Right lobe of liver (tissue), 6 donors: Measurements from ENCODE around the gene ADORA1. TPM values are rescaled to one million over a fixed set of nuclear protein-coding genes. Genes with fewer than 3 reads are reported as not detected.

Experiments used
- ATAC-seq, 4 donors: fragments of 200-7000 bp; cut with Tn5 transposase; one replicate each; pipeline ENCODE4 v1.9.1; 2020; ENCODE audit warnings: mild to moderate bottlenecking in 4 of 4, moderate library complexity in 4 of 4
- DNase-seq, 3 donors: peaks; one replicate each; pipeline ENCODE4 v3.0.0-alpha.2; 2020
- H3K27ac ChIP-seq, 3 donors: fragments of 200-600 bp; one replicate each; pipeline ENCODE4 v1.8.0; 2022
- H3K27me3 ChIP-seq, 2 donors: fragments of 200-600 bp; one replicate each; pipeline ENCODE4 v1.8.0; 2022
- H3K36me3 ChIP-seq, 4 donors: fragments of 200-600 bp; sonication (generic) in 1 of 4; one replicate each; pipeline versions ENCODE4 v1.5.1 to v1.8.0; 2017 to 2022; ENCODE audit warnings: control low read depth in 1 of 4
- H3K4me1 ChIP-seq, 4 donors: fragments of 200-600 bp; sonication (generic) in 1 of 4; one replicate each; pipeline versions ENCODE4 v1.5.1 to v1.8.0; 2017 to 2022; ENCODE audit warnings: control low read depth in 1 of 4
- H3K4me3 ChIP-seq, 3 donors: fragments of 200-600 bp; one replicate each; pipeline ENCODE4 v1.8.0; 2022
- H3K9me3 ChIP-seq, 4 donors: fragments of 200-600 bp; sonication (generic) in 1 of 4; one replicate each; pipeline versions ENCODE4 v1.5.1 to v1.8.0; 2017 to 2022; ENCODE audit warnings: control low read depth in 1 of 4
- CTCF ChIP-seq, 4 donors: fragments of 200-600 bp in 3 of 4; fragments of 450-650 bp in 1 of 4; IDR thresholded peaks; one replicate each; pipeline versions ENCODE4 v1.5.1 to v1.8.0; 2016 to 2022; ENCODE audit warnings: antibody characterized with exemption in 4 of 4, mild to moderate bottlenecking in 2 of 4
- POLR2A ChIP-seq: fragments of 450-650 bp; IDR thresholded peaks from one replicate; pipeline ENCODE4 v1.6.1; 2017; ENCODE audit warnings: antibody characterized with exemption, mild to moderate bottlenecking
- WGBS: methylation state at CpG from one replicate; pipeline ENCODE4 v1.1.6; 2018; ENCODE audit warnings: low coverage, low lambda C conversion rate; ENCODE audit not compliant: insufficient coverage; ENCODE audit errors: missing lambda C conversion rate; 5-methylcytosine and 5-hydroxymethylcytosine counted together
- intact Hi-C, 2 donors: fragments of 100-400 bp; cut with DNase I; formaldehyde crosslinking; loops; one replicate each; pipeline versions ENCODE4 v1.11.2 to v1.14.1; 2022
- total RNA-seq, 6 experiments: library from RNA; depleted of rRNA in 2 of 6; stranded (reverse); fragments of >200 nt in 2 of 6; fragmentation: NEBNext Ultra II Directional in 3 of 6; extraction: Animal tissue kit (Norgen Biotek cat#: 25700) in 3 of 6; gene quantifications; one replicate each; pipeline versions ENCODE4 v1.1.0 to v1.2.4, GENCODE V29; 2016 to 2023
- donor health status: DM: no; HTN: yes; CAD: no.
- donor health status: DM: no; HTN: no; CAD: no.
- donor health status: DM: no; HTN: no; CAD: no.
- donor health status: DM: no; HTN: yes; CAD: no.
- donor health status: DM: no; HTN: yes; CAD: no.

The ADORA1 gene
- total RNA-seq, 6 experiments from 2014 or later, result 0.31 to 0.78 (median 0.39) TPM; not detected in 1

- intact Hi-C loops, result no loop called here
- ATAC-seq, result no peak
These were observed 53.2 kb downstream of the ADORA1 start for GRCh38 chr1:203180611-203181330.

GRCh38 chr1:203181586-203182386, 54.3 kb downstream of the ADORA1 start:
- H3K27me3 ChIP-seq, result no peaks in the 10 kb centered on the region
- intact Hi-C loops, result no loop called here
- no peak overlapping the region for H3K27ac ChIP-seq
- no peaks in the 10 kb centered on the region for H3K36me3 ChIP-seq
- H3K4me1 ChIP-seq, result no peaks in the 10 kb centered on the region
- H3K4me3 ChIP-seq, result no peak overlapping the region
- H3K9me3 ChIP-seq, result no peaks in the 10 kb centered on the region
- no peak for ATAC-seq
- no peak for DNase-seq
- 77% methylated on average over 6 of the region's 10 CpGs for WGBS
- no peak for TF ChIP-seq POLR2A
- TF ChIP-seq CTCF (IDR thresholded peaks at IDR 0.05), result no peak

More at GRCh38 chr1:203180611-203181330, 53.2 kb downstream of the ADORA1 start:
- H3K36me3 ChIP-seq, result no peaks in the 10 kb centered on the region
- H3K4me1 ChIP-seq, result no peaks in the 10 kb centered on the region
- no peaks in the 10 kb centered on the region for H3K27me3 ChIP-seq
- DNase-seq, result no peak
- H3K4me3 ChIP-seq, result no peak overlapping the region
- no peak for TF ChIP-seq POLR2A
- no peak for TF ChIP-seq CTCF (IDR thresholded peaks at IDR 0.05)
- 82% methylated on average over 7 of the region's 11 CpGs for WGBS
- H3K9me3 ChIP-seq, result no peaks in the 10 kb centered on the region
- no peak overlapping the region for H3K27ac ChIP-seq

GRCh38 chr1:203182387-203182953, 54.9 kb downstream of the ADORA1 start:
- DNase-seq, result no peak
- H3K4me1 ChIP-seq, result no peaks in the 10 kb centered on the region
- H3K9me3 ChIP-seq, result no peaks in the 10 kb centered on the region
- no peak overlapping the region for H3K27ac ChIP-seq
- intact Hi-C loops, result no loop called here
- H3K36me3 ChIP-seq, result no peaks in the 10 kb centered on the region
- WGBS, result 100% methylated on average over 2 of the region's 7 CpGs
- H3K27me3 ChIP-seq, result no peaks in the 10 kb centered on the region
- H3K4me3 ChIP-seq, result no peak overlapping the region
- no peak for ATAC-seq
- TF ChIP-seq POLR2A, result no peak
- no peak for TF ChIP-seq CTCF (IDR thresholded peaks at IDR 0.05)

- H3K4me1 ChIP-seq, result no peaks in the 10 kb centered on the region
- H3K36me3 ChIP-seq, result no peaks in the 10 kb centered on the region
- intact Hi-C loops, result no loop called here
- ATAC-seq (no peak), DNase-seq (no peak)
- H3K4me3 ChIP-seq, result no peak overlapping the region
- H3K9me3 ChIP-seq, result no peaks in the 10 kb centered on the region
- no peak for TF ChIP-seq CTCF (IDR thresholded peaks at IDR 0.05)
- no peak for TF ChIP-seq POLR2A
- H3K27me3 ChIP-seq, result no peaks in the 10 kb centered on the region
- WGBS, result 83% methylated on average over 1 of the region's 2 CpGs
- no peak overlapping the region for H3K27ac ChIP-seq
These were observed 56.3 kb downstream of the ADORA1 start for GRCh38 chr1:203183828-203184227.
